Hypothalamus (tissue), 51 donors: Measurements from ENCODE around the gene KIAA0825.
"Not testable (repeated sequence)": the region's sequence is repeated elsewhere in the genome, so short reads cannot be mapped to it uniquely, and the experiment has no call there.

Experiments
- DNase-seq, 51 donors: peaks; one replicate each; lab custom pipeline; 2025; lab: John Stamatoyannopoulos, UW

Gene KIAA0825

DNA sequence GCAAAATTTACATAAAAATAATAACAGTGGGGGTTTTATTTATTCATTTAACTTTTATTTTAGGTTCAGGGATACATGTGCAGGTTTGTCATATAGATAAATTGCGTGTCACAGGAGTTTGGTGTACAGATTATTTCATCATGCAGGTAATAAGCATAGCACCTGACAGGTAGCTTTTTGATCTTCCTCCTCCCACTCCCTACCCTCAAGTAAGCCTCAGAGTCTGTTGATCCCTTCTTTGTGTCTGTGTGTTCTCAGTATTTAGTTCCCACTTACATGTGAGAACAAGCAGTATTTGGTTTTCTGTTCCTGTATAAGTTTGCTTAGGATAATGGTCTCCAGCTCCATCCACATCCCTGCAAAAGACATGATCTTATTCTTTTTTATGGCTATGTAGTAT is 240.3 kb downstream of the KIAA0825 start:
- DNase-seq: no peak

DNA sequence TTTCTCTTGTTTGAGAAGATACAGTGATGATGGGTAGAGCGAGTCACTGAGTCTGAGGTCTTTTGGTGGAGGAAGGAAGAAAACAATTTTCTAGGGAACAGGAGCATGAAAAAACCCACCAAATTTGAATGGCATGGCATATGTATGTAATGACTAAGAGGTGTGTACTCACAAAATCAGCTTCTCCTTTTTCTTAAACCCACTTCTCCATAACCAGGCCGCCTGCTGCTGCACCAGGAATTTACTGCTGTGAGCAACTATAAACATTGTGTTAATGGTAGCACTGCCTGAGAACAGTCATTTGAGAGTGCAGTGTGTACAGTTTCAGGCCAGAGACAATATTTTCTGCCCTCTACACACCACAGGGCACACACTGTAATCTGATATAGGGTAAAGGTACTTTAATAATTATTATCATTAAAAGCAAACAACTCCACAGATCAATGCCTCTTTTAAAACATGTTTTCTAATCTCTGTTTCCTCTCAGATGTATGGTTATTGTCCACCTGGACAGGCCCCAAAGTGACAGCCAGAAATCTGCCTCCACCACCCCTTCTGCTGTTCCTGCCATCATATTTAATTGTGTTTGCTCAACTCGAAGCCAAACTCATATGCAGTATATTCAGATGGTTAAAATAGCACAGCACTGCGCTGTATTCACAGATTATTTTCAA is 241.6 kb downstream of the KIAA0825 start:
- no peak for DNase-seq

DNA sequence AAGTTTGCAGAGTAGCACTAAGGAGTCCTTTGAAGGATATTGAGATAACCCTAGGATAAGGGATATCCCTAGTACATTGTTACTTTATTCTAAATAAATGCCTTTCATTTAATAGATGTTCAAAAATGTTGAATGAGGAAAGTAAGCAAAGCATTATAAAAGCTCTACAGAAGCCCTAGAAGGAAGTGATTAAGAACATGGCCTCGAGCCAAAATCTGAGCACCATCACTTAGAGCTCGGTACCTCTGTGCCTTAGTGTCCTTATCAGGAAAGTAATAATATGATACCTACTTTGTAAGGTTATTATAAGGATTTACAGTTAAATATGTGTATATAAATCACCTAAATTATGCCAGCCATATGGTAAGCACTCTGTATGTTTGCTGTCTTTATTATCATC is 242.6 kb downstream of the KIAA0825 start:
- DNase-seq: no peak

DNA sequence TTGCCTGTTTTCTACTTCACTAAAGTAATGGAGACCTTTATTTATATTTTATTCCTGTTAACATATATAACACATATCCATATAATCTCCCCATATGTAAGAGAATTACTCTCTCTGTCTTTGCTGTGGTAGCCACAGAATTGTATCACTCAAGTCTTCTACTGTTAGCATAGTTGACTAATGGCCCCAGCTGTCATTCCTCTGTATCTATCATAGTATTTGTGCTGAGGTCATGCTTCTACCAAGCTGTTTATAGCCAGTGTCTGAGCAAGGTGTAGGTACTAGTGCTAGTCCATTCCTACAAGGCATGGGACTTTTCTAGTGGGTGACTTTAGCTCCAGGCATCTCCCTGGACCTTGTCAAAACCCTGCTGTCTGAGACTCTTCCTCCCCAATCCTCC is 244.1 kb downstream of the KIAA0825 start:
- no peak for DNase-seq

DNA sequence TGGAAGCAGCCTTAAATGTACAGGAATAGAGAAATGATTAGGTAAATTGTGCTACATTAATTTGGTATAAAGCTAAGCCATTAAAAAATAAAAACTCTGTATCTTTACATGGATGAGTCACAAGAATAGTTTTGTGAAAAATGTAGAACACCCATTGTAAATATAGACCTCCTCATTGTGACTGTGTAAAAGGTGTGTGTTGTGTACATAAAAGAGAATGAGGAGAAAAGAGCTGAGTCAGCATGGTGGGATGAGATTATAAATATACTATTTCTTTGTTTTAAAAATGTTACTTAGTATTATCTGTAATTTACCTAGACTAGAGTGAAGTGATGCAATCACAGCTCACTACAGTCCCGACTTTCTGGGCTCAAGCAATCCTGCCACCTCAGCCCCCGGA is 250.5 kb downstream of the KIAA0825 start:
- no peak for DNase-seq

DNA sequence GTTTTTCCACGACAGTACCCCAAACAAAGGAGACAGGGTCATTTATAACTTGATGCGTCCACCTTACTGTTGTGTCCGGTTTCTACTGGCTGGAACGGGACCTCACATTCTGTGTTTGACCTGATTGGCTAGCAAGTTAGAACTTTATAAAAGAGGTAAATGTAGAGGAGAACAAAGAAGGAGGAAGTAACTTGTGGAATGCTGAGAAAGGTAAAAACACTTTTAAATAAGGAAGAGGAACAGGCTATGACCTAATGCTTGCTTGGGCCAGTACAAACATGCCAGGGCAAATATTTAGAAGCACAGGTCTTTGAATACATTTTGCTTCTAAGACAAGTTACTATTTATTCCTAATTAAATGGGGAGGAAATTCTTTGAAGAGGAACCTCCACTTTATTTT is 251.6 kb downstream of the KIAA0825 start:
- DNase-seq: no peak

DNA sequence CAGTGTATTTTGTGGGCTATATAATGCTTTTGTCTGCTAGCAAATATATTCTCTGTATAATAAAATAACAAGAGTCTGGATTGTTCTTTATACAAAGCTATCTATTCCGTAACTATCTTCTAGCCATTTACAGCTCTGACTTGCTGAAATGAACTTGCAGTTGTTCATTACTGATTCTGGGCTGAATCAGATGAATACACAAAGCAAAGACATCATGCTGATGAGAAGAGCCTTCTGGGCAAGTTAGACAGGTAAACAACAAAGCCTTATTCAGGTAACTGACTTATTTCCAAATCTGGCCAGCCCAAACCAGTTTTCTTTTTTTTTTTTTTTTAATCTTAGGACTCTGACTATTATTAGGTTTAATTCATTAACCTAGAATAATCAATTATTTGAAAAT is 255.5 kb downstream of the KIAA0825 start:
- DNase-seq: no peak

DNA sequence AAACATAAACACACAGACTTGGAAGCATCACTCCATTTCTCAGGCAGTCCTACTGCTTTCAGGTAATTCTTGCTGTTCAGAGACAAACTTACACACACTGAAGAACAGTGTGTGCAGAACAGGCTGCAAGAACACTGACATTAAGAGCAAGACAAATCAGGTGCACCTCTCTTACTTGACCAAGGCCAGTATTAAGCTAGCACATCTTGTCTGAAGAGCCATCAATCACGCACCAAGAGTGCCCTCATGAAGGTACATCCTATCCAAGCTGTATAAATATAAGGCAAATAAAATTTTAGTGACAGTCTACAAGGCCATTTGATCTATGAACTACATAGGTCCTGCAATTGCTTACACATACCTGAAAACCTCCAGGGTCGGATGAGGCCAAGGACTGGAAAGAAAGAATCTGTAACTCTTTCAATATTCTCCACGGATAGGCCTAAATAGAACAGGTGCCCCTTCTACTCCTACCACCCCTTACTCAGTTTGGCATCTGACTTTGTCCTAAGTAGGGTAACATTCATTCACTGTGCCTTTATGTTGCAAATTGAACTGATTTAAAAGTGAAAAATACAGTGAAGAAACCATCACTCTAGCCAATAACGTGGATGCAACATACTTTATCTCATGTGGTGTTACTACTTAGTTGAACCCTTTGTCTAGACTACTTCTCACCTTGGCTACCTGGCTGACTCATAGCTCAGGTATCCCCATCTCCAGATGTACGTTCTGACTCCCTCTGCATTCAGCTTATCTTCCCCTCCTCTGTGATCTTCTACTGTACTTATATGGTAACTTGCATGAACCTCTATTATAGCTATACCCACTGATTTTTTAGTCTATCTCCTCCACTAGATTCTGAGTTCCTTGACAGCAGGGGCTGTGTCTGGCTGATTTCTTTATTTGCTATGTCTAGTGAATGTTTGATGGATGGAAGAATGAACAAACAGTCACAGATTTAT is 256.3 kb downstream of the KIAA0825 start:
- peak in 1 of 51 donors; percentile 5 for DNase-seq

DNA sequence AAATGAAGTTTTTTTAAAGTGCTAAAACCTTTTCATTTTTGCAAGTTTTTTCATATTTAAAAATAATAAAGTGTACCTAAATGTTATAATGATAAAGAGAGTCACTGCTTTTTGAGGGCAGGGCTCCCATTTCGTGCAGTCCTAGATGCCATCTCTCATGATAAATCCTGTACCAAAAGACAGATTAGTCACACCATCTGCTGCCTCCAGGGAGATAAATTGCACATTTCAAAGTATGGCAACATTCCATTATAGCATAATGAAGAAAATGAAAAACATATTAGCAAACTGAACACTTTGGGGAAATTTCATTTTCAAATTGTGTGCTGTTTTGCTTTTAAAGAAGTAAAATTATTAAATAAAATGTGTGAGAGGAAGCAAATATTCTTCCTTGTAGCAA is 257.2 kb downstream of the KIAA0825 start:
- no peak for DNase-seq

DNA sequence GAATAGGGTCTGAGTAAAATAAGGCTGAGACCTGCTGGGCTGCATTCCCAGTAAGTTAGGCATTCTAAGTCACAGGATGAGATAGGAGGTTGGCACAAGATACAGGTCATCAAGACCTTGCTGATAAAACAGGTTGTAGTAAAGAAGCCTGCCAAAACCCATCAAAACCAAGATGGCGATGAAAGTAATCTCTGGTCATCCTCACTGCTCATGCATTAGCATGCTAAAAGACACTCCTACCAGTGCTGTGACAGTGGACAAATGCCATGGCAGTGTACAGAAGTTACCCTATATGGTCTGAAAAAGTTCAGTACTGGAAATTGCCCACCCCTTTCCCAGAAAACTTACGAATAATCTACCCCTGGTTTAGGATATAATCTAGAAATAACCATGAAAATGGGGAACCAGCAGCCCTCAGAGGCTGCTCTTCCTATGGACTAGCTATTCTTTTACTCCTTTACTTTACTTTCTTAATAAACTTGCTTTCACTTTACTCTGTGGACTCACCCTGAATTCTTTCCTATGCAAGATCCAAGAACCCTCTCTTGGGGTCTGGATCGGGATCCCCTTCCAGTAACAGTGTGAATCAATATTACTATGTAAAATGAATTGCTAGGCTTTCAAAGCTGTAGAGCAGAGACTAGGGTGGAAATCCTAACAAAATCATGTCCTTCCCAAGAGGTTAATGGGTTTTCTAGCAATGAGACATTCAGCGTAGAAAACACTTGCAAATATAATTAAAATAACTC is 257.8 kb downstream of the KIAA0825 start:
- DNase-seq: no peak

DNA sequence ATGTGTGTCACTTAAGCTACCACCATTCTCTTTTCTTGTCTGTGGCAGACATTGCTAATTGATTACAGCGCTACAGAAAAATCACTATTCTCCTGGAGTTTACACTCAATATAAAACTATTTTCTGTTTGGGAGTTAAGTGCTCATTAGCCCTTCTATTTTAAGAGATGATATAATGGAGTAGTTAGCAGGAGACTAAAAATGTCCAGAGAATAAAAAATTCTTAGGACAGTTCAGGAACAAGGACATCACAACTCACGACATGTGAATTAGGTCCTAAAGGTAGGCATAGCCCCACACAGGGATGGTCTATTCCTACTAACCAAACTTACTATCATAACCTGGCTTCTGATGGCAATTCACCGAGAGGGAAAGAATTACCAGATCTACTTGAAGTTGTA is 258.5 kb downstream of the KIAA0825 start:
- no peak for DNase-seq

DNA sequence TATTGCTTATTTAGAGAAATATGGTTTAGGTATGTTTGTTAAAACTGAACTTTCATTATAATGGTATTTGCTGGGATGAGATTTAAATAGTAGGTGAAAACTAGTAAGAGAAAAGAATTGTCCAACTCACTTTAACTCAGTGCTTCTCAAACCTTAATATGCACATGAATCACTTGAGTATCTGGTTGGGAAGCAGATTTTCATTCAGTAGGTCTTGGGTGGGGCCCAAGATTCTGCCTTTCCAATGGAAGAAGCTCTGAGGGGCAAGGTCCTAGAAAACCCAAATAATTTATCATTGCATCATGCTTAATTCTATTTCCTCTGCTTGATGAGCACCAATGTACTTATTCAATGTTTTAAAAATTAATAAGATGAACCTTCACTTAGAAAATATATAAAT is 262.6 kb downstream of the KIAA0825 start:
- no peak for DNase-seq

DNA sequence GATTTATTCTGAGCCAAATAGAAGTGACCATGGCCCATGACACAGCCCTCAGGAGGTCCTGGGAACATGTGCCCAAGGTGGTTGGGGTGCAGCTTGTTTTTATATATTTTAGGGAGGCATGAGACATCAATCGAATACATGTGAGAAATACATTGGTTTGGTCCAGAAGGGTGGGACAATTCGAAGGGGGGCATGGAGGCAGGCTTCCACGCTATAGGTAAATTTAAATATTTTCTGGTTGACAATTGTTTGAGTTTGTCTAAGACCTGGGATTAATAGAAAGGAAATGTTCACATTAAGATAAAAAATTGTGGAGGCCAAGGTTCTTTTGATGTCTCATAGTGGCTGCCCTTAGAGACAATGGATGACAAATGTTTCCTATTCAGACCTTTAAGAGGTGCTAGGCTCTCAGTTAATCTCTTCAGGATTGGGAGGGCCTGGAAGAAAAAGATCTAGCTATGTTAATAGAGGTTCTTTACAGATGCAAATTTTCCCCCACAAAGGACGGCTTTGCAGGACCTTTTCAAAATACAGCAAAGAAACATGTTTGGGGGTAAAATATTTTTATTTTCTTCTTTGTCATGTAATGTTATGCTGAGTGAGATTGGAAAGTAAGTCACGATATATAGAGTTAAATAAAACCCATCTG is 263.4 kb downstream of the KIAA0825 start:
- not testable (repeated sequence) for DNase-seq

DNA sequence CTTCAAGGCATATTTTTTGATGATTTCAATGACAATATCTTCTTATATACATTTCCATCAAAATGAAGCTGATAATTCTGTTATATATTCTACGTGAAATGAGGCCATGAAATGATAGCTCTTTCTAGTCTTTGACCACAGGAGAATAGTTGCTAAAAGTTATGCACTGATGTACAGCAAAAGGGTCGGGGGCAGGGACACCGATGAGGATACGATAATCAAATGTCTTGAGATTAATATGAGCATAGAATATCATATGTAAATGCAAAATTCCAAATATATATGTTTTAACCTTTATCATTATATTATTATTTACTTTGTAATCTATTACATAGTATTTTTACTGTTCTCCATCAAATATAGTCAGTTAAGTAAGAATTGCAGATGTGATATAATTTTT is 264.8 kb downstream of the KIAA0825 start:
- no peak for DNase-seq

DNA sequence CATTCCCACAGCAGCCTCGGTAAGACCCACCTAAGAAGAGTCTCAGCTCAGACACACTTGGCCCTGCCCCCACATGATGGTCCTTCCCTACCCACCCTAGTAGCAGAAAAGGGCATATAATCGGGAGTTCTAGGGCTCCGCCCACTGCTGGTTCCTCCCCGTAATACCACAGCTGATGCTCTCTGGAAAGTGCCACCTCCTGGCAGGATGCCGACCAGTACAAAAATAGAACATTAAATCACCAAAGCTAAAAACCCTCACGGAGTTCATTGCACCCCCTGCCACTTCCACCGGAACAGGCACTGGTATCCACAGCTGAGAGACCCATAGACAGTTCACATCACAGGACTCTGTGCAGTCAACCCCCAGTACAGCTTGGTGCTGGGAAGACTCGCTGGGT is 271.3 kb downstream of the KIAA0825 start:
- no peak for DNase-seq

DNA sequence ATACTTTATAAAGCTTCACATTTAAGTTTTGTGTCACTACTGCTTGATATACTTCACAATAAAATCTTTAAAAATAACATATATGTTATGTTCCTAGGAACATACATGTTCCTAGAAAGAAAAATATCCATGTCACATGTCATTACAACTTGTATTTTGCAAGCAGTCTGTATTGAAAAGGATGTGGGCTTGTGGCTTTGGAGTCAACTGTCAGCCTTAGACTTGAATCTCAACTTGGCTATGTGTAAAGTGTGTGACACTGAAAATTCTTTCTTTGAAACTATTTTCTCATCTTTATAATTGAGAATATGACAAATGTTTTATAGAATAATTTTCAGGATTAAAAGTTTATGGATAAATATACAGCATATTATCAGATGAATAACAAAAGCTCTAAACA is 273.1 kb downstream of the KIAA0825 start:
- DNase-seq: no peak

DNA sequence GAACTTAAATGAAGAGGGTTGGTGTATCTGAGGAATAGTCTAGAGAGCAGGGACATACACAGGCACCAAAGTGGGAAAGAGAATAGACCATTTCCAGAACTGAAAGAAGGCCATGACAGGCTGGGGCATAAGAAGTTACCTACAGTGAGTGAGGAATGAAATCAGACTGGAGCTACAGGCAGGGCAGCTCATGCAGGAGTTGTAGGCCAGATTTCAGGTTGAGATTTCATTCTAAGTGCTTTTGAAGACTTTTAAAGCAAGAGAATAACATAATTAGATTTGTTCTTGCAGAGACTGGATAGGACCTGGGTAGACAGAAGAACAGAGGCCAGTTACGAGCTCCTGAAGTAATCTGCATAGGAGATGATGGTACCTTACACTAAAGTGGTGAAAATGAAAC is 280.8 kb downstream of the KIAA0825 start:
- DNase-seq: no peak

DNA sequence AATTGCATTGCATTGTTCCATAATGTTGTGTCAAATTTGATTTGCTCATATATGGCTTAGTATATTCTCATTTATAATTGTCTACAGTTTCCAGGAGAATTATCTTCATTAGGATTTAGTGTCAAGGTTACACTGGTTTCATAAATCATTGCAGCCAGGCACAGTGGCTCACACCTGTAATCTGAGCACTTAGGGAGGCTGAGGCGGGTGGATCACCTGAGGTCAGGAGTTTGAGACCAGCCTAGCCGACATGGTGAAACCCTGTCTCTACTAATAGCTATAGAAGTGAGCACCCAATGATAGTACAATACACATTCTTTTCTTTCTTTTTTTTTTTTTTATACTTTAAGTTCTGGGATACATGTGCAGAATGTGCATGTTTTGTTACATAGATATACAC is 282.5 kb downstream of the KIAA0825 start:
- DNase-seq: no peak

DNA sequence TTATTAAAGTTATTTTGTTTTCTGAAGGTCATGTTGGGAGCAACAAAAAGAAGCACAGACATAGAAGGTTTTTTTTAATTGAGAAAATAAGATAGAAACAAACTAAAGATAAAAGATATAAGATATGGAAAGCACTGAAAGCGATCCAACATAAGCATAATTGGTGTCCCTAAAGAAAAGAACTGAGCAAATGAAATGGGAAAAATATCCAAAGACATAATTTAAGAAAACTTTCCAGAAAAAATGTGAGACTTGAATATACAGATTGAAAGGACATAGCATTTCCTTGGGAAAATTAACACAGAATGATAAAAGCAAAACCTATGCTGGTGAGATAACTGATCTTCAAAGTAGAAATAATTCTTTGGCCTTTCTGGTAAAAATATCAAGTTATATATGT is 289.3 kb downstream of the KIAA0825 start:
- DNase-seq: no peak

DNA sequence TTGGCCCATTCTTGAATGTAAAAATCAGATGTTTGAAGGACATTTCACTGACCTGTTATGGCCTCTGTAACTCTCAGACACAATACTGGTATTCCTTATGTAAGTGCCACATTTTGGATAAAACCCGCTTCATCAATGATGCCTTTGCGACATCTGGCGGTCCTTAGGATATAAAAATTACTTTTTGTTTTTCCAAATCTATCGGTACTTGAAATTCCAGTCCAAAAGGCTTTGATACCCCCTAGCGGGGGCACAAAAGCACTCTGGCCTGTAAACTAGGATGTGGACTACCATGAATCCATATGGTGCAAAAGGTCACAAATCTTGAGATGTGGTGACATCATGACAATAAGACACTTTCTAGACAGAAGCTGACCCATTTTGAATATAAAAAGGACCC is 291.8 kb downstream of the KIAA0825 start:
- DNase-seq: no peak
